Stomach (tissue), 4 donors: ENCODE data around the gene ABHD1.

ENCODE experiments used
- EP300 ChIP-seq: sonication (generic); formaldehyde crosslinking; IDR thresholded peaks from one replicate; pipeline ENCODE4 v1.6.1; 2017; ENCODE audit warnings: antibody characterized with exemption
- POLR2A ChIP-seq, 4 donors: fragments of 450-650 bp; IDR thresholded peaks; one replicate each; pipeline ENCODE4 v1.6.1; 2016; ENCODE audit warnings: antibody characterized with exemption in 4 of 4, control low read depth in 2 of 4, mild to moderate bottlenecking in 1 of 4, moderate library complexity in 1 of 4
- POLR2AphosphoS5 ChIP-seq, 3 donors: sonication (generic); formaldehyde crosslinking; IDR thresholded peaks; one replicate each; pipeline ENCODE4 v1.6.1; 2016; ENCODE audit warnings: antibody characterized with exemption in 3 of 3
- TF ChIP-seq, protein P1 (sequence below), 7 experiments: fragments of 450-650 bp in 4 of 7; fragments of 200-600 bp in 3 of 7; sonication (generic) in 3 of 7; IDR thresholded peaks; one replicate each; pipeline ENCODE4 v1.5.1; 2016 to 2019; ENCODE audit warnings: antibody characterized with exemption in 7 of 7, control low read depth in 2 of 7, mild to moderate bottlenecking in 1 of 7

DNA sequence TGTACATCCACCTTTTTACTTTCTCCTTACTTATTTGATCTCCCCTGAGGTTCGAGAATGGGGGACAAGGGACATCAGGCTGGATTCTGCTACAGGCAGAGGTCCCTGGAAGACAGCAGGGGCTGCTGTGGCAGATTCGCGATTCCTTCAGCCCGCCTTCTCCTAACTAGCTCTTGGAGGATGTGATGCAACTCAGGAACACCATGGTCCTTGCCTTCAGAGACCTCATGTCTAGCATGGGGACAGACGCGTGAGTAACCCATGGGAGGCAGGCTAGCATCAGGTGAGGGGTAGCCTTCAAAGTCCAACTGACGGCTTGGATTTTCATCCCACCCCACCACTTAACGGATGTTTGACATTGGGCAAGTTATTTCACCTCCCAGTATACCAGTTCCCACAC is 24.3 kb downstream of the ABHD1 start:
- TF ChIP-seq, protein P1, sequence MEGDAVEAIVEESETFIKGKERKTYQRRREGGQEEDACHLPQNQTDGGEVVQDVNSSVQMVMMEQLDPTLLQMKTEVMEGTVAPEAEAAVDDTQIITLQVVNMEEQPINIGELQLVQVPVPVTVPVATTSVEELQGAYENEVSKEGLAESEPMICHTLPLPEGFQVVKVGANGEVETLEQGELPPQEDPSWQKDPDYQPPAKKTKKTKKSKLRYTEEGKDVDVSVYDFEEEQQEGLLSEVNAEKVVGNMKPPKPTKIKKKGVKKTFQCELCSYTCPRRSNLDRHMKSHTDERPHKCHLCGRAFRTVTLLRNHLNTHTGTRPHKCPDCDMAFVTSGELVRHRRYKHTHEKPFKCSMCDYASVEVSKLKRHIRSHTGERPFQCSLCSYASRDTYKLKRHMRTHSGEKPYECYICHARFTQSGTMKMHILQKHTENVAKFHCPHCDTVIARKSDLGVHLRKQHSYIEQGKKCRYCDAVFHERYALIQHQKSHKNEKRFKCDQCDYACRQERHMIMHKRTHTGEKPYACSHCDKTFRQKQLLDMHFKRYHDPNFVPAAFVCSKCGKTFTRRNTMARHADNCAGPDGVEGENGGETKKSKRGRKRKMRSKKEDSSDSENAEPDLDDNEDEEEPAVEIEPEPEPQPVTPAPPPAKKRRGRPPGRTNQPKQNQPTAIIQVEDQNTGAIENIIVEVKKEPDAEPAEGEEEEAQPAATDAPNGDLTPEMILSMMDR (IDR thresholded peaks at IDR 0.05): no peak
- TF ChIP-seq EP300: no peak
- no peak for TF ChIP-seq POLR2A (IDR thresholded peaks at IDR 0.05)
- TF ChIP-seq POLR2AphosphoS5 (IDR thresholded peaks at IDR 0.05): no peak
